WI38 (cell line): Measurements from ENCODE around the gene SELENOI.
"Not testable (repeated sequence)": the region's sequence is repeated elsewhere in the genome, so short reads cannot be mapped to it uniquely, and the experiment has no call there.

Source experiments
- H3K4me3 ChIP-seq: 2 replicates; pipeline ENCODE4 v1.5.1; 2011; ENCODE audit warnings: low read depth, mild to moderate bottlenecking, control low read depth, low read length
- TF ChIP-seq, protein P1 (sequence below): IDR thresholded peaks from 2 replicates; pipeline ENCODE4 v1.5.1; 2012; ENCODE audit warnings: low read depth, mild to moderate bottlenecking, control low read depth, low read length

The SELENOI gene

DNA sequence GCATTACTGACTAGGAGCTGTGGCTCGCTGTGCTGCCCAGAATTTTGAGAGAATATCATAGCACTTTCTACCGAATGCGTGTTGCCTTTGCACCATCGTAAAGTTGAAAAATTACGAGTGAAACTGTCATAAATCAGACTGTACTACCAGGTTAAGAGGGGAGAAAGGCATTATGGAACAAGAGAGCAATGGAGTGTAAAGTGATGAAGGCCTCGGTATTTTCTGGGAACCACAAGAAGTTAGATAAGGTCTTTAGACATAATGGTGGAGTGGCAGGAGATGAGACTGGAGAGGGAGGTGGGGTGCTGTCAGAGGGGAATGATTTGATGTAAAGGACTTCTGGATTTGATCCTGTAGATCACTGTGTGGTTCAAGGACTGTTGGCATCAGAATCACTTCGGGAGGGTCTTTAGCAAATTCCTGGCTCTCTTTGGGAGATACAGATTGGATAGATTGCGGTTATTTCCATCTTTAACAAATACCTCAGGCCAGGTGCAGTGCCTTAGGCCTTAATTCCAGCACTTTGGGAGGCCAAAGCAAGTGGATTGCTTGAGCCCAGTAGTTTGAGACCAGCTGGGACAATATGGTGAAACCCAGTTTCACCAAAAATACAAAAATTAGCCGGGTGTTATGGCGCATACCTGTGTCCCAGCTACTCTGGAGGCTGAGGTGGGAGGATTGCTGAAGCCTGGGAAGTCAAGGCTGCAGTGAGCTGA, 5.6 kb downstream of the SELENOI start:
- TF ChIP-seq, protein P1, sequence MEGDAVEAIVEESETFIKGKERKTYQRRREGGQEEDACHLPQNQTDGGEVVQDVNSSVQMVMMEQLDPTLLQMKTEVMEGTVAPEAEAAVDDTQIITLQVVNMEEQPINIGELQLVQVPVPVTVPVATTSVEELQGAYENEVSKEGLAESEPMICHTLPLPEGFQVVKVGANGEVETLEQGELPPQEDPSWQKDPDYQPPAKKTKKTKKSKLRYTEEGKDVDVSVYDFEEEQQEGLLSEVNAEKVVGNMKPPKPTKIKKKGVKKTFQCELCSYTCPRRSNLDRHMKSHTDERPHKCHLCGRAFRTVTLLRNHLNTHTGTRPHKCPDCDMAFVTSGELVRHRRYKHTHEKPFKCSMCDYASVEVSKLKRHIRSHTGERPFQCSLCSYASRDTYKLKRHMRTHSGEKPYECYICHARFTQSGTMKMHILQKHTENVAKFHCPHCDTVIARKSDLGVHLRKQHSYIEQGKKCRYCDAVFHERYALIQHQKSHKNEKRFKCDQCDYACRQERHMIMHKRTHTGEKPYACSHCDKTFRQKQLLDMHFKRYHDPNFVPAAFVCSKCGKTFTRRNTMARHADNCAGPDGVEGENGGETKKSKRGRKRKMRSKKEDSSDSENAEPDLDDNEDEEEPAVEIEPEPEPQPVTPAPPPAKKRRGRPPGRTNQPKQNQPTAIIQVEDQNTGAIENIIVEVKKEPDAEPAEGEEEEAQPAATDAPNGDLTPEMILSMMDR = no peak

DNA sequence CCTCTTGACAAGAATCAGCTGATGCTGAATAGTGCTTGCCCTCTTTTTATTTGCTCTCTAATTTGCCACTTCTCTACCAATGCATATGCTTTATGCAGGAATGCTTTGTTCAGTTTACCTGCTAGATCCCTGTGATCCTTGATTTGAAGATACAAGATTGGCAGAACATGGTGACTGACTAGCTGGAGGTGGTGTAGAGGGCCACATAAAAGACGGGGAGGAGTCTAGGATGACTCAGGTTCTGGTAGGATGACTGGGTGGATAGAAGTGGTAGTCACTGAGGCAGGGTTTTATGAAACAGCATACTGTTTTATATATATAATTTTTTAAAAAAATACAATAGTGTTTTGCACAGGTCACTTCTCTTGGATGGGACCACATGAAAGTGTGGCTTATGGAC, 6.9 kb downstream of the SELENOI start:
- no peak overlapping the region for H3K4me3 ChIP-seq
- TF ChIP-seq, protein P1 = no peak

More for the DNA sequence above, 5.6 kb downstream of the SELENOI start:
- no peak overlapping the region for H3K4me3 ChIP-seq

DNA sequence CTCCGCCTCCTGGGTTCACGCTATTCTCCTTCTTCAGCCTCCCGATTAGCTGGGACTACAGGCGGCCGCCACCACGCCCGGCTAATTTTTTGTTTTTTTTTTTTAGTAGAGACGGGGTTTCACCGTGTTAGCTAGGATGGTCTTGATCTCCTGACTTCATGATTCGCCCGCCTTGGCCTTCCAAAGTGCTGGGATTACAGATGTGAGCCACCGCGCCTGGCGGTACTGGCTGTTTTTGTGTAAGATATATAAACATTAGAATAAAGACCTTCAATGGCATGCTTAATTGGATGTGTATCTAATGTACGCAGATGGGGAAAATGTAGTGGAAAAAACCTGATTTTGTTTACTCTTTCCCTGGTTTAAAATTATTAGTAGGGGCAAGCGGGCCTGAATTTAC, 8.5 kb downstream of the SELENOI start:
- not testable (repeated sequence) for H3K4me3 ChIP-seq

DNA sequence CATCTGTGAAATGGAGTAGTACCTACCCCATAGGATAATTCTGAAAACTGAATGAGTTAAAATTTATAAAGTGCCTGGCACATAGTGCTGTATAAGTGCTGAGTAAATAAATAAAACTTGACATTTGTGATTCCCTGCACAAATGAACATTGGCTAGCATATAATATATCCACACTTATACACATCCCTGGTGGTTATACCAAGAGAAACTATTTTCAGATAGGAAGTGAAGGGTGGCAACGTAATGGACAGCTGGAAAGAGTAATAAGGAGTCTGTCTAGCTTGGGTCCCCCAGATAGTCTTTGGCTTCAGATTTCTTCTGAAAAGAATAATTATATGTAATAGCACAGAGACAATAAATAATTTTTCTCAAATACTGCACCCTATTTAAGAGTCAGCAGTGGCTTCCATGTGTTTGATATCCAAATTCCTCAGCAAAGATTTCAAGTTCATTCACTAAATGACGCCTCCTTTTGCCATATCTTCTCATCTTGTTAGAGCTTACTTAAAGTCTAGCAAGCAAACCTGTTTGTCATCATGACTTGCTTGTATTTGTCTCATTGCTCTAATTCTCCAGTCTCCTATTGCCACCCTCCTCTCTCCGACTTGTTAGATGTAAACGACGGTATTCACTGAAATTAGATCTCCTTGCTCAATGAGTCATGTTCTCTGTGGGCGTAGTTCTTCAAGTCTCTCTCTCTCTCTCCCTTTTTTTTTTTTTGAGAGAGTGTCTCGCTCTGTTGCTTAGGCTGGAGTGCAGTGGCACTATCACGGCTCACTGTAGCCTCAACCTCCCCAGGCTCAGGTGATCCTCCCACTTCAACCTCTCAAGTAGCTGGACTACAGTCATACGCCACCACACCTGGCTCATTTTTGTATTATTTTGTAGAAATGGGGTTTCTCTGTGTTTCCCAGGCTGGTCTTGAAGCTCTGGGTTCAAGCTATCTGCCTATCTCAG, 9.4 kb downstream of the SELENOI start:
- TF ChIP-seq, protein P1 = no peak
- H3K4me3 ChIP-seq = no peak overlapping the region; the same call in 1 of the 2 replicates

DNA sequence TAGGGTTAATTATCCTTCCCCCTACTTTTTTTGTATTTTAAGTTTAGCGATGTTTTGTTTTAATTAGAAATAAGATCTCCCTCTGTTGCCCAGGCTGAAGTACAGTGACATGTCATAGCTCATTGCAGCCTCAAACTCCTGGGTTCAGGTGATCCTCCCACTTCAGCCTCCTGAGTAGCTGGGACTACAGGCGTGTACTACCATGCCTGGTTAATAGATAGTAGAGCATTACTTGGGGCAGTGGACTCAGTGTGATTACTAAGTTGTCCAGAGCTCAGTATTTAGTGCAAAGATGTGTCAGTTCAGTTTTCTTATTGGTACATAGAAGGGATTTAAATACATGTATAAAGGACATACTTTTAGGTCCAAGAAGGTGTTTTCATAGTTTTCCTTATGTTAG, 10.2 kb downstream of the SELENOI start:
- TF ChIP-seq, protein P1 = no peak

DNA sequence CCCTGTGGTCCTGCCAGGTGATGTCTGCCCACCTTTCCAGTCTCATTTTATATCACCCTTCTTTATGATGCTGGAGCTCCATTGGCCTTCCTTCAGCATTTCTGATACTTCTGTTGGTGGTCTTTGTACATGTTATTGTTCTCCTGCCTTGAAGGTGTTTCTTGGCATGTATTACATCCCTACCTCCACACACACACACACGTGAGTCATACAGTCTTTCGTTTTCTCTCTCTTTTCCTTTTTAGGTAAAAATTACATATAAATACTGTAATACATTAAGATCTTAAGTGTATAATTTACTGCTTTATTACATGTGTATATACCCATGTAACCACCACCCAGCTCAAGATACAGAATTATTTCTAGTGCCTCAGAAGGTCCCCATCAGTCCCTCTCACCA, 10.8 kb downstream of the SELENOI start:
- no peak overlapping the region for H3K4me3 ChIP-seq
- TF ChIP-seq, protein P1 = no peak

More for the DNA sequence above, 10.2 kb downstream of the SELENOI start:
- H3K4me3 ChIP-seq = no peak overlapping the region

DNA sequence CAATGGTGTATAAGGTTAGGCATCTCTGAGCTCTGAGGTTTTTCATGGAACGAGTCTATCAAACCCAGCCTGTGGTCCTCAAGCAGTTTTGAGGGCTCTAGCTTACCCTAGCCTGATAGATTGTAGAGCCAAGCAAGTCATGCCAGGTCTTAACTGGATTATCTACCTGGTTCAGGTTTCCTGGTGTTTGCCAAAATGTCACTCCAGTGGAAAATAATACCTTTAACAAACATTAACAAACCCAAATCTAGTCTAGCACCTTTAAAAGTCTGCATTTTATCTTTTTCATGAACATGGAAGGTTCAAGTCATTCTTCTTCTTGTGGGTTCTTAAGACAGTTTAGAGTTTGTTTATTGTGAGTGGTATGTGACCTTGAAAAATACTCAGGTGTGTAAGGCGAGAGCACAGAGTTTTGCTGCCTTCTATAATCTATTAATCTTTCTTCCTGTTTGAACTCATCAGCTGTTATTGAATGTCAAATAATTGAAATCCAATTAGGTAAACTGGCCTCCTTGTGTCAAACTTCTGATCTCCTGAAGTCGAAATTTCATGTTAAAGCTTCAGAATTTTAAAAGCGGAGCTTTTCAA, 14.0 kb downstream of the SELENOI start:
- H3K4me3 ChIP-seq = no peak overlapping the region
- TF ChIP-seq, protein P1 = no peak
